K562 (cell line): ENCODE measurements around the gene JUP. TPM values are rescaled to one million over a fixed set of nuclear protein-coding genes. Genes with fewer than 3 reads are reported as not detected.
A peak's percentile ranks its signal among the peaks of the same experiment; 100 is the strongest.

Experiments used
- ASH1L ChIP-seq: fragments of 450-650 bp; IDR thresholded peaks from 2 replicates; pipeline ENCODE4 v1.6.1; 2018; ENCODE audit warnings: borderline replicate concordance, mild to moderate bottlenecking, low read depth; ENCODE audit not compliant: partially characterized antibody
- ATF7 ChIP-seq: fragments of 450-650 bp; IDR thresholded peaks from 2 replicates; pipeline ENCODE4 v1.7.1; 2014; ENCODE audit warnings: mild to moderate bottlenecking, moderate library complexity
- CAMTA2 ChIP-seq: fragments of 250-450 bp; sonication (Bioruptor Pico); conservative IDR thresholded peaks from 2 replicates; pipeline ENCODE4 v1.5.1; 2022
- CBFA2T2 ChIP-seq: fragments of 450-650 bp; conservative IDR thresholded peaks from 2 replicates; pipeline ENCODE4 v1.6.1; 2017; ENCODE audit warnings: mild to moderate bottlenecking
- CTBP1 ChIP-seq: fragments of 450-650 bp; IDR thresholded peaks from 2 replicates; pipeline ENCODE4 v1.6.1; 2016; ENCODE audit warnings: borderline replicate concordance
- CXXC5 ChIP-seq: fragments of 250-450 bp; sonication (Bioruptor Pico); IDR thresholded peaks from 2 replicates; pipeline ENCODE4 v1.8.0; 2022; ENCODE audit warnings: inconsistent platforms, mild to moderate bottlenecking, moderate library complexity
- ELF2 ChIP-seq: fragments of 250-450 bp; sonication (Bioruptor Pico); IDR thresholded peaks from 2 replicates; pipeline ENCODE4 v1.5.0; 2021; ENCODE audit warnings: mild to moderate bottlenecking
- FOSL1 ChIP-seq: fragments of 200-800 bp; sonication (Bioruptor generic); conservative IDR thresholded peaks from 2 replicates; pipeline ENCODE4 v1.6.1; 2016; ENCODE audit warnings: missing genetic modification characterization, missing compliant biosample characterization
- FOXA3 ChIP-seq, 2 experiments: fragments of 450-650 bp in 1 of 2; sonication (generic) in 1 of 2; formaldehyde crosslinking; IDR thresholded peaks in 1 of 2; conservative IDR thresholded peaks in 1 of 2; 2 replicates each; pipeline versions ENCODE4 v1.4.0 to v1.8.0; 2020 to 2022; ENCODE audit warnings: mild to moderate bottlenecking in 2 of 2, missing genetic modification reagents in 1 of 2
- FOXM1 ChIP-seq, 2 experiments: fragments of 450-650 bp in 1 of 2; sonication (generic) in 1 of 2; formaldehyde crosslinking in 1 of 2; IDR thresholded peaks; 2 replicates each; pipeline versions ENCODE4 v1.6.1 to v1.9.0; 2017 to 2022; ENCODE audit warnings: low read depth in 2 of 2, mild to moderate bottlenecking in 2 of 2, missing genetic modification reagents in 1 of 2, moderate library complexity in 1 of 2
- HNRNPUL1 ChIP-seq: fragments of 200-400 bp; formaldehyde crosslinking; IDR thresholded peaks from 2 replicates; pipeline ENCODE4 v1.6.1; 2017; ENCODE audit warnings: low read length
- NFE2 ChIP-seq: IDR thresholded peaks from 2 replicates; pipeline ENCODE4 v1.6.1; 2014; ENCODE audit warnings: antibody characterized with exemption, low read depth
- PHB ChIP-seq: fragments of 250-450 bp; sonication (Bioruptor Pico); IDR thresholded peaks from 2 replicates; pipeline ENCODE4 v1.5.0; 2021
- RAD51 ChIP-seq: fragments of 450-650 bp; IDR thresholded peaks from 2 replicates; pipeline ENCODE4 v1.7.1; 2016; ENCODE audit warnings: low read depth, mild to moderate bottlenecking, borderline replicate concordance
- RFX5 ChIP-seq: IDR thresholded peaks from 2 replicates; pipeline ENCODE4 v1.6.1; 2011; ENCODE audit warnings: low read depth, mild to moderate bottlenecking, improper control_type of control experiment, low read length
- ZKSCAN3 ChIP-seq: fragments of 250-450 bp; sonication (Bioruptor Pico); IDR thresholded peaks from 2 replicates; pipeline ENCODE4 v1.4.0; 2020
- ZNF175 ChIP-seq: fragments of 200-800 bp; sonication (Bioruptor generic); IDR thresholded peaks from 2 replicates; pipeline ENCODE4 v1.6.1; 2016; ENCODE audit warnings: low read depth, mild to moderate bottlenecking, missing genetic modification characterization, missing compliant biosample characterization
- ZNF3 ChIP-seq: fragments of 250-450 bp; sonication (Bioruptor Pico); IDR thresholded peaks from 2 replicates; pipeline ENCODE4 v1.5.0; 2021; ENCODE audit warnings: mild to moderate bottlenecking, moderate library complexity
- ZNF551 ChIP-seq: fragments of 250-450 bp; sonication (Bioruptor Pico); IDR thresholded peaks from 2 replicates; pipeline ENCODE4 v1.5.0; 2021; ENCODE audit warnings: mild to moderate bottlenecking, moderate library complexity
- ZNF79 ChIP-seq: fragments of 250-450 bp; sonication (Bioruptor Pico); IDR thresholded peaks from 2 replicates; pipeline ENCODE4 v1.4.0; 2020; ENCODE audit warnings: low read depth, mild to moderate bottlenecking, moderate library complexity
- polyA plus RNA-seq, 8 experiments: library from polyadenylated mRNA; depleted of rRNA in 4 of 8; stranded (reverse) in 5 of 8; unstranded in 3 of 8; fragments of >200 nt; fragmentation: Nextera tagmentation in 2 of 8; fragmentation: Illumina TruSeq in 1 of 8; extraction: Ambion mirVana in 2 of 8; extraction: Trizol in 1 of 8; gene quantifications; 2 replicates each; pipeline versions ENCODE4 v1.2.1 to v1.2.3, GENCODE V29; 2011 to 2014; ENCODE audit warnings: inconsistent platforms in 1 of 8, missing spikeins in 1 of 8
- total RNA-seq, 7 experiments: library from RNA; depleted of rRNA in 6 of 7; stranded (reverse); fragments of >200 nt in 6 of 7; fragmentation: Illumina TruSeq in 2 of 7; extraction: Trizol in 2 of 7; gene quantifications; 2 replicates each; pipeline versions ENCODE4 v1.2.1 to v1.2.3, GENCODE V29; 2011 to 2021; ENCODE audit warnings: low replicate concordance in 1 of 7
- TF ChIP-seq, protein P1 (sequence below): fragments of 450-650 bp; conservative IDR thresholded peaks from 2 replicates; pipeline ENCODE4 v1.6.1; 2016; ENCODE audit warnings: missing genetic modification characterization, low read depth, mild to moderate bottlenecking, missing compliant biosample characterization, moderate library complexity

The JUP gene
- total and polyA plus RNA-seq, 9 of the 15 experiments (the other 6 are each of a cell fraction or from before 2014, with no cell fraction given) = 6.4 to 177 (median 31.2) TPM

DNA sequence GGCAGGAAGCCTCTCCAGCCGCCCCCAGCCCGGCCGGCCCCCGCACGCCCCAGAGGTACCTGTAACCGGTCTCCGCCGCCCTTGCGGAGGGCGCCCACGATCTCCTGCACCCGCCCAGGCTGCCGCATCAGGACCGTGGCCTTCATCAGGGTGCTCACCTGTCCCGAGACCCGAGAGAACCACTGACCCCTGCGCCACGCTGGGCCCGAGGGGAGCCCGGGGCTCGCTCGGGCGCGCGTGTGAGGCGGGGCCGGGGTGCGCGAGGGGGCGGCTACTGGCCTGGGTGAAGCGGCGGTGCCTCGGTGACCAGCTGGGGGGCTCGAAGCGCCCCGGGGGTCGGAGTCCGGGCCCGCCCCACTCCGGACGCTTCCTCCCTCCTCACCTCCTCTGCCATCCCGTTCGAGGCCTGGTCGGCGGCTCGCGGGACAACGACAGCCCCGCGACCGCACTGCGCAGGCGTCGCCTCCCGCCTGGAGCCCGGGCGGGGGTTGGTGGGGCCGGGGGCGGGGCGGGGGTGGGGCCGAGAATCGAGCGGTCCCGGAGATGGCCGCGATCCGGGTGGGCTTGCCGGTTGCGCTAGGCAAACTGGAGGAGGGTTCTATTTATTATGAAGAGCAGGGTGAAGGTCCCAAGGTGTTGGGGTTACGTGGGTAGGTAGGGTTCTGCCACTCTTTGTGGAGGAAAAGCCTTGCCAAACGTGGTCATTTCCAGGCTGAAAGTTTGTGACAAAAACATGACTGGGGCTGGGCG is 49.5 kb upstream of the JUP start, which contains the start of gene NT5C3B (continued):
- TF ChIP-seq, protein P1, sequence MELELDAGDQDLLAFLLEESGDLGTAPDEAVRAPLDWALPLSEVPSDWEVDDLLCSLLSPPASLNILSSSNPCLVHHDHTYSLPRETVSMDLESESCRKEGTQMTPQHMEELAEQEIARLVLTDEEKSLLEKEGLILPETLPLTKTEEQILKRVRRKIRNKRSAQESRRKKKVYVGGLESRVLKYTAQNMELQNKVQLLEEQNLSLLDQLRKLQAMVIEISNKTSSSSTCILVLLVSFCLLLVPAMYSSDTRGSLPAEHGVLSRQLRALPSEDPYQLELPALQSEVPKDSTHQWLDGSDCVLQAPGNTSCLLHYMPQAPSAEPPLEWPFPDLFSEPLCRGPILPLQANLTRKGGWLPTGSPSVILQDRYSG (tag) = no peak
- peak; percentile 52; the same call in 1 of the 2 replicates for TF ChIP-seq CTBP1
- no peak; the same call in 1 of the 2 replicates for TF ChIP-seq ELF2
- no peak for TF ChIP-seq ZNF79 (CRISPR knock-in tag)
- no peak for TF ChIP-seq RFX5
- TF ChIP-seq CXXC5 (CRISPR knock-in tag) = peak; percentile 41
- no peak for TF ChIP-seq CBFA2T2
- TF ChIP-seq FOSL1 (tag) = no peak
- no peak for TF ChIP-seq HNRNPUL1
- TF ChIP-seq RAD51 = no peak
- no peak for TF ChIP-seq ASH1L
- peak; percentile 5; the same call in 1 of the 2 replicates for TF ChIP-seq ATF7
- TF ChIP-seq ZNF551 (CRISPR knock-in tag) = no peak
- TF ChIP-seq ZNF3 (CRISPR knock-in tag) = no peak
- TF ChIP-seq PHB (CRISPR knock-in tag) = no peak
- no peak for TF ChIP-seq FOXA3 (CRISPR knock-in tag; conservative IDR thresholded peaks at IDR 0.05 in 1 of 2, IDR thresholded peaks at IDR 0.05 in 1 of 2)
- TF ChIP-seq CAMTA2 = no peak
- no peak for TF ChIP-seq FOXM1 (IDR thresholded peaks at IDR 0.05; ENCODE audit: low read depth)
- TF ChIP-seq FOXM1 (CRISPR knock-in tag; IDR thresholded peaks at IDR 0.05; ENCODE audit: low read depth) = no peak
- no peak for TF ChIP-seq NFE2
- TF ChIP-seq ZKSCAN3 (CRISPR knock-in tag) = no peak
- no peak for TF ChIP-seq ZNF175
